ENCODE data around the gene MAP2.

Gene MAP2

GRCh38 chr2:209398463-209398862 is 25.4 kb upstream of the MAP2 start:
- Histone ChIP-seq H3K36me3 (ENCODE audit: control insufficient read depth in 4 of 4, insufficient read depth in 4 of 4, low read length in 3 of 4) (no peaks in the 10 kb centered on the region), H3K27ac (ENCODE audit: insufficient read depth in 1 of 2, low read depth in 1 of 2, low read length in 2 of 2, poor library complexity in 1 of 2, severe bottlenecking in 2 of 2) (no peak overlapping the region), H3K27me3 (replicated peaks in 2 of 5; ENCODE audit: control insufficient read depth in 4 of 5, insufficient read depth in 5 of 5, low read length in 4 of 5) (peaks cover 0 to 52% (median 19%) of the 10 kb centered on the region in 5 experiments), H3K4me3 (ENCODE audit: control insufficient read depth in 1 of 7, extremely low read depth in 1 of 7, insufficient read depth in 4 of 7, low read depth in 2 of 7, low read length in 6 of 7) (no peak overlapping the region), H3K4me1 (ENCODE audit: control extremely low read depth in 1 of 4, control insufficient read depth in 4 of 4, insufficient read depth in 4 of 4, low read length in 3 of 4) (no peaks in the 10 kb centered on the region), H3K9me3 (ENCODE audit: control extremely low read depth in 1 of 5, control insufficient read depth in 4 of 5, insufficient read depth in 2 of 5, low read depth in 1 of 5, low read length in 4 of 5) (no peaks in the 10 kb centered on the region)
- DNase-seq = no peak
- no CpG with 5 or more reads among the region's 2 CpGs for WGBS (ENCODE audit: insufficient coverage)
- CTCF ChIA-PET = interaction anchor here (0.9 kb wide), 1 partner anchor 9 kb away, joined by 3 read pairs; no protein-coding TSS in a partner anchor
- POLR2A ChIA-PET = no interaction called here

DNA sequence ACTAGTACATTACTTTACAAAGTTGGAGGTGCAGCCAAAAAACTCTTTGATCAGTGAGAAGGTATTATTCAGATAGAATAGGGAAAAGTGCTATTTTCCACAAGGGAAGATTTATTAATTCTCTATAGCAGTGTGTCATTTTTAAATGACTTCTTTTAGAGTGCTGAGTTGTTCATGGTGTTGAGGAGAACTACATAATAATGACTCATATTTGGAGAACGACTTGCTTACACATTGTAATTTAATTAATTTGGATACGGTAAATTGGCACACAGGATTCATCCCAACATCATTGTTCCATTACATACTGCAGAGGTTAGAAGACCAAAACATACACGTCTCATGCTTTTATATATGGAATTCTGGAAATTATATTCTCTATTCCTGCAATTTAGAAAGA is 22.1 kb upstream of the MAP2 start:
- no peak for DNase-seq
- H3K27me3 ChIP-seq (replicated peaks in 2 of 5; ENCODE audit: control insufficient read depth in 4 of 5, insufficient read depth in 5 of 5, low read length in 4 of 5) = peaks cover 2 to 28% (median 11%) of the 10 kb centered on the region in 5 experiments
- no peak overlapping the region for H3K4me3 ChIP-seq (ENCODE audit: control insufficient read depth in 1 of 7, extremely low read depth in 1 of 7, insufficient read depth in 4 of 7, low read depth in 2 of 7, low read length in 6 of 7)
- H3K27ac ChIP-seq (ENCODE audit: insufficient read depth in 1 of 2, low read depth in 1 of 2, low read length in 2 of 2, poor library complexity in 1 of 2, severe bottlenecking in 2 of 2) = no peak overlapping the region
- no peaks in the 10 kb centered on the region for H3K4me1 ChIP-seq (ENCODE audit: control extremely low read depth in 1 of 4, control insufficient read depth in 4 of 4, insufficient read depth in 4 of 4, low read length in 3 of 4)
- no peaks in the 10 kb centered on the region for H3K9me3 ChIP-seq (ENCODE audit: control extremely low read depth in 1 of 5, control insufficient read depth in 4 of 5, insufficient read depth in 2 of 5, low read depth in 1 of 5, low read length in 4 of 5)
- POLR2A ChIA-PET = no interaction called here
- no CpG with 5 or more reads among the region's 3 CpGs for WGBS (ENCODE audit: insufficient coverage)
- CTCF ChIA-PET = no interaction called here
- no peaks in the 10 kb centered on the region for H3K36me3 ChIP-seq (ENCODE audit: control insufficient read depth in 4 of 4, insufficient read depth in 4 of 4, low read length in 3 of 4)

- Histone ChIP-seq H3K36me3 (ENCODE audit: control insufficient read depth in 4 of 4, insufficient read depth in 4 of 4, low read length in 3 of 4) (no peaks in the 10 kb centered on the region), H3K9me3 (ENCODE audit: control extremely low read depth in 1 of 5, control insufficient read depth in 4 of 5, insufficient read depth in 2 of 5, low read depth in 1 of 5, low read length in 4 of 5) (peaks cover 0 to 6% (median 2%) of the 10 kb centered on the region in 5 experiments), H3K27ac (ENCODE audit: insufficient read depth in 1 of 2, low read depth in 1 of 2, low read length in 2 of 2, poor library complexity in 1 of 2, severe bottlenecking in 2 of 2) (no peak overlapping the region), H3K27me3 (replicated peaks in 2 of 5; ENCODE audit: control insufficient read depth in 4 of 5, insufficient read depth in 5 of 5, low read length in 4 of 5) (no peaks in the 10 kb centered on the region), H3K4me1 (ENCODE audit: control extremely low read depth in 1 of 4, control insufficient read depth in 4 of 4, insufficient read depth in 4 of 4, low read length in 3 of 4) (peaks cover 0 to 10% (median 0%) of the 10 kb centered on the region in 4 experiments), H3K4me3 (ENCODE audit: control insufficient read depth in 1 of 7, extremely low read depth in 1 of 7, insufficient read depth in 4 of 7, low read depth in 2 of 7, low read length in 6 of 7) (no peak overlapping the region)
- WGBS (ENCODE audit: insufficient coverage) = no CpG with 5 or more reads among the region's 1 CpG
- no peak for DNase-seq
- ChIA-PET CTCF (interaction anchor here (1.4 kb wide), 1 partner anchor 12 kb away, joined by 4 read pairs; no protein-coding TSS in a partner anchor), POLR2A (no interaction called here)
These were observed 12.6 kb upstream of the MAP2 start for GRCh38 chr2:209411296-209411695.

GRCh38 chr2:209411718-209412117 is 12.1 kb upstream of the MAP2 start:
- Histone ChIP-seq H3K27me3 (replicated peaks in 2 of 5; ENCODE audit: control insufficient read depth in 4 of 5, insufficient read depth in 5 of 5, low read length in 4 of 5) (no peaks in the 10 kb centered on the region), H3K4me1 (ENCODE audit: control extremely low read depth in 1 of 4, control insufficient read depth in 4 of 4, insufficient read depth in 4 of 4, low read length in 3 of 4) (peaks cover 0 to 10% (median 0%) of the 10 kb centered on the region in 4 experiments), H3K27ac (ENCODE audit: insufficient read depth in 1 of 2, low read depth in 1 of 2, low read length in 2 of 2, poor library complexity in 1 of 2, severe bottlenecking in 2 of 2) (no peak overlapping the region), H3K4me3 (ENCODE audit: control insufficient read depth in 1 of 7, extremely low read depth in 1 of 7, insufficient read depth in 4 of 7, low read depth in 2 of 7, low read length in 6 of 7) (no peak overlapping the region), H3K9me3 (ENCODE audit: control extremely low read depth in 1 of 5, control insufficient read depth in 4 of 5, insufficient read depth in 2 of 5, low read depth in 1 of 5, low read length in 4 of 5) (peaks cover 0 to 6% (median 2%) of the 10 kb centered on the region in 5 experiments), H3K36me3 (ENCODE audit: control insufficient read depth in 4 of 4, insufficient read depth in 4 of 4, low read length in 3 of 4) (no peaks in the 10 kb centered on the region)
- no peak for DNase-seq
- ChIA-PET CTCF (interaction anchor here (1.4 kb wide), 1 partner anchor 12 kb away, joined by 4 read pairs; no protein-coding TSS in a partner anchor), POLR2A (no interaction called here)
- 100% methylated on average over 3 of the region's 4 CpGs for WGBS (ENCODE audit: insufficient coverage)

GRCh38 chr2:209413311-209414014 is 10.4 kb upstream of the MAP2 start:
- Histone ChIP-seq H3K36me3 (ENCODE audit: control insufficient read depth in 4 of 4, insufficient read depth in 4 of 4, low read length in 3 of 4) (no peaks in the 10 kb centered on the region), H3K27ac (ENCODE audit: insufficient read depth in 1 of 2, low read depth in 1 of 2, low read length in 2 of 2, poor library complexity in 1 of 2, severe bottlenecking in 2 of 2) (no peak overlapping the region), H3K4me1 (ENCODE audit: control extremely low read depth in 1 of 4, control insufficient read depth in 4 of 4, insufficient read depth in 4 of 4, low read length in 3 of 4) (peaks cover 0 to 10% (median 0%) of the 10 kb centered on the region in 4 experiments), H3K9me3 (ENCODE audit: control extremely low read depth in 1 of 5, control insufficient read depth in 4 of 5, insufficient read depth in 2 of 5, low read depth in 1 of 5, low read length in 4 of 5) (peaks cover 0 to 6% (median 2%) of the 10 kb centered on the region in 5 experiments), H3K27me3 (replicated peaks in 2 of 5; ENCODE audit: control insufficient read depth in 4 of 5, insufficient read depth in 5 of 5, low read length in 4 of 5) (no peaks in the 10 kb centered on the region), H3K4me3 (ENCODE audit: control insufficient read depth in 1 of 7, extremely low read depth in 1 of 7, insufficient read depth in 4 of 7, low read depth in 2 of 7, low read length in 6 of 7) (no peak overlapping the region)
- ChIA-PET CTCF (interaction anchor here (1.0 kb wide), 1 partner anchor 12 kb away, joined by 4 read pairs; no protein-coding TSS in a partner anchor), POLR2A (interaction anchor here (0.6 kb wide), 1 partner anchor 1006 kb away, joined by 3 read pairs; no protein-coding TSS in a partner anchor)
- DNase-seq = peak; percentile 36 to 90 (median 81)
- no CpG with 5 or more reads among the region's 1 CpG for WGBS (ENCODE audit: insufficient coverage)

- Histone ChIP-seq H3K36me3 (ENCODE audit: control insufficient read depth in 4 of 4, insufficient read depth in 4 of 4, low read length in 3 of 4) (no peaks in the 10 kb centered on the region), H3K27me3 (replicated peaks in 2 of 5; ENCODE audit: control insufficient read depth in 4 of 5, insufficient read depth in 5 of 5, low read length in 4 of 5) (peaks cover 0 to 14% (median 2%) of the 10 kb centered on the region in 5 experiments), H3K4me3 (ENCODE audit: control insufficient read depth in 1 of 7, extremely low read depth in 1 of 7, insufficient read depth in 4 of 7, low read depth in 2 of 7, low read length in 6 of 7) (no peak overlapping the region), H3K9me3 (ENCODE audit: control extremely low read depth in 1 of 5, control insufficient read depth in 4 of 5, insufficient read depth in 2 of 5, low read depth in 1 of 5, low read length in 4 of 5) (peaks cover 0 to 5% (median 0%) of the 10 kb centered on the region in 5 experiments), H3K27ac (ENCODE audit: insufficient read depth in 1 of 2, low read depth in 1 of 2, low read length in 2 of 2, poor library complexity in 1 of 2, severe bottlenecking in 2 of 2) (no peak overlapping the region), H3K4me1 (ENCODE audit: control extremely low read depth in 1 of 4, control insufficient read depth in 4 of 4, insufficient read depth in 4 of 4, low read length in 3 of 4) (peaks cover 0 to 10% (median 0%) of the 10 kb centered on the region in 4 experiments)
- no peak for DNase-seq
- ChIA-PET POLR2A (no interaction called here), CTCF (no interaction called here)
These were observed 6.9 kb upstream of the MAP2 start for GRCh38 chr2:209416913-209417312.

GRCh38 chr2:209422191-209422754 is 1.6 kb upstream of the MAP2 start:
- POLR2A ChIA-PET = no interaction called here
- Histone ChIP-seq H3K9me3 (ENCODE audit: control extremely low read depth in 1 of 5, control insufficient read depth in 4 of 5, insufficient read depth in 2 of 5, low read depth in 1 of 5, low read length in 4 of 5) (no peaks in the 10 kb centered on the region), H3K27me3 (replicated peaks in 2 of 5; ENCODE audit: control insufficient read depth in 4 of 5, insufficient read depth in 5 of 5, low read length in 4 of 5) (peaks cover 0 to 42% (median 19%) of the 10 kb centered on the region in 5 experiments), H3K27ac (ENCODE audit: insufficient read depth in 1 of 2, low read depth in 1 of 2, low read length in 2 of 2, poor library complexity in 1 of 2, severe bottlenecking in 2 of 2) (no peak overlapping the region), H3K36me3 (ENCODE audit: control insufficient read depth in 4 of 4, insufficient read depth in 4 of 4, low read length in 3 of 4) (no peaks in the 10 kb centered on the region), H3K4me1 (ENCODE audit: control extremely low read depth in 1 of 4, control insufficient read depth in 4 of 4, insufficient read depth in 4 of 4, low read length in 3 of 4) (peaks cover 6 to 18% (median 14%) of the 10 kb centered on the region in 4 experiments), H3K4me3 (ENCODE audit: control insufficient read depth in 1 of 7, extremely low read depth in 1 of 7, insufficient read depth in 4 of 7, low read depth in 2 of 7, low read length in 6 of 7) (no peak overlapping the region)
- DNase-seq = no peak
- CTCF ChIA-PET = interaction anchor here (0.8 to 5.2 kb wide), 6 partner anchors 8 to 140 kb away, joined by 3 to 64 read pairs (median 4); no protein-coding TSS in a partner anchor
- 94% methylated on average over 4 of the region's 6 CpGs for WGBS (ENCODE audit: insufficient coverage)
